Adrenal gland (tissue), 5 donors: ENCODE results near the gene EYA4.

ENCODE experiments used
- POLR2A ChIP-seq, 2 donors: fragments of 450-650 bp; IDR thresholded peaks; one replicate each; pipeline ENCODE4 v1.6.1; 2017; ENCODE audit warnings: antibody characterized with exemption in 2 of 2, mild to moderate bottlenecking in 2 of 2, moderate library complexity in 1 of 2
- TF ChIP-seq, protein P1 (sequence below), 6 experiments: fragments of 450-650 bp in 4 of 6; fragments of 200-600 bp in 2 of 6; sonication (generic) in 1 of 6; IDR thresholded peaks; 1 replicate in 5 of 6; 2 replicates in 1 of 6; pipeline versions ENCODE4 v1.5.1 to v1.8.0; 2016 to 2021; ENCODE audit warnings: antibody characterized with exemption in 6 of 6, mild to moderate bottlenecking in 2 of 6, moderate library complexity in 1 of 6
- donor health status: DM: no; HTN: no; CAD: no.

GRCh38 chr6:133463790-133464189 lies 222.6 kb downstream of the EYA4 start:
- TF ChIP-seq, protein P1, sequence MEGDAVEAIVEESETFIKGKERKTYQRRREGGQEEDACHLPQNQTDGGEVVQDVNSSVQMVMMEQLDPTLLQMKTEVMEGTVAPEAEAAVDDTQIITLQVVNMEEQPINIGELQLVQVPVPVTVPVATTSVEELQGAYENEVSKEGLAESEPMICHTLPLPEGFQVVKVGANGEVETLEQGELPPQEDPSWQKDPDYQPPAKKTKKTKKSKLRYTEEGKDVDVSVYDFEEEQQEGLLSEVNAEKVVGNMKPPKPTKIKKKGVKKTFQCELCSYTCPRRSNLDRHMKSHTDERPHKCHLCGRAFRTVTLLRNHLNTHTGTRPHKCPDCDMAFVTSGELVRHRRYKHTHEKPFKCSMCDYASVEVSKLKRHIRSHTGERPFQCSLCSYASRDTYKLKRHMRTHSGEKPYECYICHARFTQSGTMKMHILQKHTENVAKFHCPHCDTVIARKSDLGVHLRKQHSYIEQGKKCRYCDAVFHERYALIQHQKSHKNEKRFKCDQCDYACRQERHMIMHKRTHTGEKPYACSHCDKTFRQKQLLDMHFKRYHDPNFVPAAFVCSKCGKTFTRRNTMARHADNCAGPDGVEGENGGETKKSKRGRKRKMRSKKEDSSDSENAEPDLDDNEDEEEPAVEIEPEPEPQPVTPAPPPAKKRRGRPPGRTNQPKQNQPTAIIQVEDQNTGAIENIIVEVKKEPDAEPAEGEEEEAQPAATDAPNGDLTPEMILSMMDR (IDR thresholded peaks at IDR 0.05), result no peak
- no peak for TF ChIP-seq POLR2A (IDR thresholded peaks at IDR 0.05)
